ENCODE data around the gene ARIH1.
"Not testable (repeated sequence)": the region's sequence is repeated elsewhere in the genome, so short reads cannot be mapped to it uniquely, and the experiment has no call there.

The ARIH1 gene

DNA sequence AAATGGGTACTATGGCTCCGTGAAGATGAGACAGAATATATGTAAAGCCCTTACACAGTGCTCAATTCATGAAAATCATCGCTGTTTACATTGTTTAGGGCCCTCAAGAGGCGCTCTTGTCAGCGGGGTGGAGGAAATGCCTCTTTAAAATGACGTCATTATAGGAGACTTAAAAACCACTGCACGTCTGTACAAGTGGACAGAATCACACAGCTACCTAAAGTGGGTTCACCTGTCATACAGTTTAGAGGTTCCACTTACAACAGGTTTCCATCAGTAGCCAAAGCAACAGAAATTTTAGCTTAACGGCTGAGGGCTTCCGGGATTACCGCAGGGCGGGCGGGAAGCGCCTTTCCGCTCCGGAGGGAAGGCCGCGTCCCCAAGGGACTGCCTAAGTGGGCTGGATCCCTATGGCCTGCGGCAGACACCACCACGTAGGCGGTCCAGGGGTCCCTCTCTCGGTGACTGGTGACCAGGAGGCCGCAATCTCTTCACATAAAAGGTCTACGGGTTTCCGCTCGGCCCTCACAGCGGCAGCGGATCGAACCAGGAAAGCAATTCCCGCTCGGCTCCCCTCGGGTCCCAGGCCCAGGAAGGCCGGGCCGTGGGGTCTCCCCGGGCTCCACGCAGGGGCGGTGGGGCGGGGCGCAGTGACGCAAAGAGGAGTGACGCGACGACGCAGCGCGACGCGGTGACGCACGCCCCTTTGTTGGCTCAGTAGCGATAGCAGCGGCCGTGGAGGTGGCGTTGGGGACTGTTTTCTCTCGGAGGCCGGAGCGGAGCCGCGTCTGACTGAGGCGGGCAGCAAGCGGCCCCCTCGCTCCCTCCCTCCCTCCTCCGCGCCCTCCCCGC lies at the start of gene ARIH1:
Gene ARIH1, plus strand, starts transcription at position 717 of the 852 bp plus-strand sequence. CDS start 310 bp downstream, outside the sequence.
- DNase-seq (ENCODE audit: low read depth in 3 of 3): peak; percentile 90 to 96 (median 91)

GRCh38 chr15:72426753-72427152 lies 47.4 kb upstream of the ARIH1 start:
- no peak for DNase-seq (ENCODE audit: low read depth in 3 of 3)

DNA sequence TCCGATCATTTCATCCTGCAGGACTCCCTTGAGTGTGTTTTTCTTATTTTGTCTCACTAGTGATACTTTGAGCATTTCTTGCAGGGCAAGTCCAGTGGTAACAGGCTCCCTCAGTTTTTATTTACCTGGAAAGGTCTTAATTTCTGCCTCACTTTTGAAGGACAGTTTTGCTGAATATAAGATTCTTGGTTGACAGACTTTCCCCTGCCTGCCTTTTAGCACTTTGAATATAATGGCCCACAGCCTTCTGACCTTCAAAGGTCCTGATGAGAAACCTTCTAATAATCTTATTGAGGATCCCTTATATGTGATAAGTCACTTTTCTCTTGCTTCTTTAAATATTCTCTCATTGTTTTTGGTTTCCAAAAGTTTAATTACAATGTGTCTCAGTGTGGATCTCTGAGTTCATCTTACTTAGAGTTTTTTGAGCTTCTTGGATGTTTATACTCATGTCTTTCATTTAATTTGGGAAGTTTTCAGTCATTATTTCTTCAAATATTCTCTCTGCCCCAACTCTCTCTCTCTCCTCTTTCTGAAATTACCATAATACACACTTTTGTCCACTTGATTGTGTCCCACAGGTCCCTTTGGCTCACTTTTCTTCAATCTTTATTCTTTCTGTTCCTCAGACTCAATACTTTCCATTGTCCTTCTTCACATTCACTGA lies 36.3 kb upstream of the ARIH1 start:
- no peak for DNase-seq (ENCODE audit: low read depth in 3 of 3)

DNA sequence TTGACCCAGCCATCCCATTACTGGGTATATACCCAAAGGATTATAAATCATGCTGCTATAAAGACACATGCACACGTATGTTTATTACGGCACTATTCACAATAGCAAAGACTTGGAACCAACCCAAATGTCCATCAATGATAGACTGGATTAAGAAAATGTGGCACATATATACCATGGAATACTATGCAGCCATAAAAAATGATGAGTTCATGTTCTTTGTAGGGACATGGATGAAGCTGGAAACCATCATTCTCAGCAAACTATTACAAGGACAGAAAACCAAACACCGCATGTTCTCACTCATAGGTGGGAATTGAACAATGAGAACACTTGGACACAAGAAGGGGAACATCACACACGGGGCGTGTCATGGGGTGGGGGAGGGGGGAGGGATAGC lies 31.3 kb upstream of the ARIH1 start:
- DNase-seq (ENCODE audit: low read depth in 3 of 3): not testable (repeated sequence)

- DNase-seq (ENCODE audit: low read depth in 3 of 3): no peak
Observed at GRCh38 chr15:72445426-72445825, 28.7 kb upstream of the ARIH1 start.

DNA sequence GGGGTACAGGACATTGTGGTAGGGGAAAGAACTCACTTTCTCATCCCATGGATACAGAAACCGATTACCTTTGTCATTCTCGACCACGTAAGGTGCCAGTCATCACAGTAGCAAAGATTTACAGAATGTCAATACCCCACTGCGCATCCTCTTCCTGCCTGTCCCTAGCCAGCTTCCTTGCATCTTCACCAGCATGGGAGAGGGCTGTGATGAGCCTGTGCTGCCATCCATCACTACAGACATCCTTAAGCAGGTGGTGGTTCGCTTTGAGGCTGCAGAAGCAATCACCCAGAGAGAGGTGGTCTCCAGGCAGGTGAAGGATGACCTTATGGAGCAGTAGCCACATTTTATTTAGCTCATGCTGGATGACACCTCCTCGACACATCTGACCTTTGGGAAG lies 23.3 kb upstream of the ARIH1 start:
- no peak for DNase-seq (ENCODE audit: low read depth in 3 of 3)

DNA sequence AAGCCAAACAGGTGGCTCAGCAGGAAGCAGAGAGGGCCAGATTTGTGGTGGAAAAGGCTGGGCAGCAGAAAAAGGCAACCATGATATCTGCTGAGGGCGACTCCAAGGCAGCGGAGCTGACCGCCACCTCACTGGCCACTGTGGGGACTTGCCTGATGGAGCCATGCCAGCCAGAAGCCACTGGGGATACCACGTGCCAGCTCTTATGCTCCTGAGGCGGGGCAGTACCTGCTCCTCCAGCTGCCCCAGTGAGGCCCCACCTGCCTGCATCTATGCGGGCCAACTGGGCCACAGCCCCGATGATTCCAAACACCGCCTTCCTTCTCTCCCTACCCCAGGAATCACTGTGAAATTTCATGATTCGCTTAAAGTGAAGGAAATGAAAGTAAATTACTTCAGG lies 22.9 kb upstream of the ARIH1 start:
- DNase-seq (ENCODE audit: low read depth in 3 of 3): no peak

DNA sequence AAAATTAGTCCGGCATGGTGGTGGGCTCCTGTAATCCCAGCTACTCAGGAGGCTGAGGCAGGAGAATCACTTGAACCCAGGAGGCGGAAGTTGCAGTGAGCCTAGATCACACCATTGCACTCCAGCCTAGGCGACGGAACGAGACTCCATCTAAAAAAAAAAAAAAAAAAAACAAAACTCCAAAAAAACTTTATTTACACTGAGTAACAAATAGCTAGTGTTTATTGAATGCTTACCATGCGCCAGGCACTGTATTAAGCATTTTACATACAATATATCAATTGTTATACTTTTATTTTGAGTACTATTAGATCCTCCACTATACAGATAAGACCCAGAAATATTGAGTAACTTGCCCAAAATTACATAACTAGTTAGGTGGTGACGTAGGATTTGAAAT lies 17.4 kb upstream of the ARIH1 start:
- no peak for DNase-seq (ENCODE audit: low read depth in 3 of 3)

DNA sequence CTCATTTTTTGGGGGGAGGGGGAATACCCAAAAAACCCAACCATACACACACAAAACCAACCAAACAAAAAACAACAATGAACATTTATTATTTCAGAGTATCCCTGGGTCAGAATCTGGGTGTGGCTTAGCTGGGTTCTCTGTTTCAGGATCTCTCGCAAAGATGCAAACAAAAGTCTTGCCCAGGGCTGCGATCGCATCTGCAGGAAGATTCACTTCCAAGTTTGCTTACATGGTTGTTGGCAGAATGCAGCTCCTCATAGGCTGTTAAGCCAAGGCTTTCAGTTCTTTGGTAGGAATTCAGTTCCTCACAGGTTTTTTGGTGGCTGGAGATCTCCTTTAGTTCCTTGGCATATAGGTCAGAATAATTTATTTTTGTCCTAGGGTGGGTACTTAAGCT lies 13.7 kb upstream of the ARIH1 start:
- DNase-seq (ENCODE audit: low read depth in 3 of 3): no peak

DNA sequence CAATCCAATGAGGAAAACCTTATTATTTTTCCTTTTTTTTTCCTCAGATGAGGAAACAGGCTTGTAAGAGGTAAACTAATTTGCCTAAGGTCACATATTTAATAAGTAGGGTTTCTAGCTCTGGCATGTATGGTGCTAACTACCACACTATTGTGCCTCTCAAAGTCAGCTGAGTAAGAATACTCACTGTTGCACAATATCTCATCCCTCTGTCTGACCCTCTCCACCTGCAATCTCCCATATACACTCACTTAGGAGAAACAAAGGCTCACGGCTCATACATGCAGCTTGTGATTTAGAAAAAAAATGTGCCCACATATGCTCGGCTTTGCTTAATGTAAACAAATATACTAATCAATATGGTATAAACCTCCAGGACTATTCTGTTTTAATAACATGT lies 10.4 kb upstream of the ARIH1 start:
- DNase-seq (ENCODE audit: low read depth in 3 of 3): no peak

GRCh38 chr15:72464251-72464650 lies 9.9 kb upstream of the ARIH1 start:
- no peak for DNase-seq (ENCODE audit: low read depth in 3 of 3)

DNA sequence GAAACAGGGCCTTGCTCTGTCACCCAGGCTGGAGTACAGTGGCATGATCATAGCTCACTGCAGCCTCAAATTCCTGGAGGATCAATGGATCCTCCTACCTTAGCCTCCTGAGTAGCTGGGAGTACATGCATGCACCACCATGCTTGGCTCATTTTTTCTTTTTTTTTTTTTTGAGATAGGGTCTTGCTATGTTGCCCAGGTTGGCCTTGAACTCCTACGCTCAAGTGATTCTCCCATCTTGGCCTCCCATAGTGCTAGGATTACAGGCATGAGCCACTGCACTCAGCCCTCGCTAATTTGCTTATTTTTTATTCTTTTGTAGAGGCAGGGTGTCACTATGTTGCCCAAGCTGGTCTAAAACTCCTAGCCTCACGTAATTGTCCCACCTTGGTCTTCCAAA lies 6.0 kb upstream of the ARIH1 start:
- no peak for DNase-seq (ENCODE audit: low read depth in 3 of 3)

GRCh38 chr15:72472992-72473610 lies 1.0 kb upstream of the ARIH1 start:
- DNase-seq (ENCODE audit: low read depth in 3 of 3): no peak

DNA sequence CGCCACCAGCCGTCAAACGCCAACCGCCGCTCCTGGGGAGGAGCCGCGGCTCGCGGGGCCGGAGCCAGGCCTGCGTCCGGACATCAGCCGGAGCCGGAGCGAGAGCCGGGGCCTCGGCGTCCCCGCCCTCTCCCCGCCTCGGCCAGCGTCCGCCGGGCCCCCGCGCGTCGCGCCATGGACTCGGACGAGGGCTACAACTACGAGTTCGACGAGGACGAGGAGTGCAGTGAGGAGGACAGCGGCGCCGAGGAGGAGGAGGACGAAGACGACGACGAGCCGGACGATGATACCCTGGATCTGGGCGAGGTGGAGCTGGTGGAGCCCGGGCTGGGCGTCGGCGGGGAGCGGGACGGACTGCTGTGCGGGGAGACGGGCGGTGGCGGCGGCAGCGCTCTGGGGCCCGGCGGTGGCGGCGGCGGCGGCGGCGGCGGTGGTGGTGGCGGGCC lies 359 bp downstream of the ARIH1 start:
- peak in 1 of 3 experiments; percentile 18 for DNase-seq (ENCODE audit: low read depth in 3 of 3)

DNA sequence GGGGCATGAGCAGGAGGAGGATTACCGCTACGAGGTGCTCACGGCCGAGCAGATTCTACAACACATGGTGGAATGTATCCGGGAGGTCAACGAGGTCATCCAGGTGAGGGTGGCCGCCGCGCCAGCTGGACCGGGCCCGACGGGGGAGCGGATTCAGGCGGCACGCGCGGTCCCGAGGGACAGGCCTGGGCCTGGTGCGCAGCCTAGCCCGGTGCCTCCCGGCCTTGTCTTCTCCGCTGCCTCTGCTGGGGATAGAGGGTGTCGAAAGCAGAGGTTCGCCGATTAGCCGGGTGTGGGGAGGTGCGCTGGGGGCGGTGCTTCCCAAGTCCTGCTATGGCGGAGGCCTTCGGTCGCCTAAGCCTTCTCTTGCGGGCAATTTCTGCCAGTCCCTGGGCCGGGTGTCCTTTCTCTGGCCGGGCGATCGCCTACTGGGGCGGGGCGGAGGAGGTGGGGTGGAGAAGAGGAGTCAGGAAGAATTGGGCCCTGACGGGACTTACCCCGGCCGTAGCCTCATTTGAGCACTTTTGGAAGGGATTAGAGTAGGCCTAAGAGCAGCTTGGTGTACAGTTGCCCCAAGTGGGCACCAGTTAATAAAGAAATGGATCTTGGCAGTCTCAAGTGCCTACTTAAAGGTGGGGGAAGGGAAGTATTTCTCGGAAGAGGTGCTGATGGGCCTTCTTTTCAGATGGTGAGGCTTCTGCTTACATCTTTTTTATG lies 940 bp downstream of the ARIH1 start:
- DNase-seq (ENCODE audit: low read depth in 3 of 3): peak; percentile 57 to 73 (median 69)

- no peak for DNase-seq (ENCODE audit: low read depth in 3 of 3)
Observed at GRCh38 chr15:72475674-72476073, 1.5 kb downstream of the ARIH1 start.

- DNase-seq (ENCODE audit: low read depth in 3 of 3): not testable (repeated sequence)
Observed at GRCh38 chr15:72476330-72476729, 2.2 kb downstream of the ARIH1 start.

DNA sequence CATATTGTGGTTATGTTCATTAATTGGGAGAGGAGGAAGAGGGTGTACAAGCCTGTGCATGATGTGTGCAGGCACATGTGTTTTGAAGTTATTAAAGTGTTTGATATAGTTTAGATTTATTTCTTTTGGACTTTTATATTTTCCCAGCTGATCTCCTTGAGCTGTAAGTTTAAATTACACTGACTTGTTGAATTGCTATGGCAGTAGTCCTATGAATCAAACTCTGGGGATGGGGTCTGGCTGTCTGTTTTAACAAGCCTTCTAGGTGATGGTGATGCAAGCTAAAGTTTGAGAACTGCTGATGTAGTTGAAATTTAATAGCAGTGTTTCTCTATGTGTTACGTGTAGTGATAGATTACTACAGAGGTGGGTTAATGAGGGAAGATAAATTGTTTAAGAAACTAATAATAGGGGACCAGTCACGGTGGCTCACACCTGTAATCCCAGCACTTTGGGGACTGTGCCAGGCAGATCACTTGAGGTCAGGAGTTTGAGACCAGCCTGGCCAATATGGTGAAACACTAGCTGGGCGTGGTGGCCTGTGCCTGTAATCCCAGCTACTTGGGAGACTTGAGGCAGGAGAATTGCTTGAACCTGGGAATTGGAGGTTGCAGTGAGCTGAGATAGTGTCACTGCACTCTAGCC lies 7.0 kb downstream of the ARIH1 start:
- DNase-seq (ENCODE audit: low read depth in 3 of 3): no peak

- no peak for DNase-seq (ENCODE audit: low read depth in 3 of 3)
Observed at GRCh38 chr15:72482275-72482674, 8.1 kb downstream of the ARIH1 start.

- DNase-seq (ENCODE audit: low read depth in 3 of 3): no peak
Observed at GRCh38 chr15:72483279-72483678, 9.1 kb downstream of the ARIH1 start.

DNA sequence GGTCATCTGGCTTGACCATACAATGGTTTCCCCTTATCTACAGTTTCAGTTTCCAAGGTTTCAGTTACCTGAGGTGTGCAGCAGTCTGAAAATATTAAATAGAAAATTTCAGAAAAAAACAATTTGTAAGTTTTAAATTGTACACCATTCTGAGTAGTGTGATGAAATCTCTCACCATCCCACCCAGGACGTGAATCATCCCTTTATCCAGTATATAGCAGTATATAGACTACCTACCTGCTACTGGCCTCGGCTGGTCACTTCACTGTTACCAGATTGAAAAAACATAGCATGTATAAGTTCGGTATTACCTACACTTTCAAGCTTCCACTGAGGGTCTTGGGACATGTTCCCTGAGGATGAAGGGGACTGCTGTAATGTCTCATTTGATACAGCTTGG lies 12.0 kb downstream of the ARIH1 start:
- DNase-seq (ENCODE audit: low read depth in 3 of 3): no peak

All from stimulated activated CD4-positive, alpha-beta T cell treated with anti-CD3 and anti-CD28 coated beads, TNF-alpha, amount 100 ng/mL, for 4 hours (primary cell).